Heart left ventricle (tissue), 16 donors: ENCODE data around the gene SH3BP2. TPM values are rescaled to one million over a fixed set of nuclear protein-coding genes. Genes with fewer than 3 reads are reported as not detected.

ENCODE experiments used
- ATAC-seq, 4 donors: fragments of 200-7000 bp; cut with Tn5 transposase; one replicate each; pipeline ENCODE4 v1.9.1; 2020 to 2022; ENCODE audit warnings: moderate library complexity in 4 of 4, mild to moderate bottlenecking in 3 of 4, moderate number of reproducible peaks in 1 of 4
- DNase-seq, 5 donors: peaks; one replicate each; pipeline ENCODE4 v3.0.0-alpha.2; 2020
- H3K27ac ChIP-seq, 12 donors: fragments of 200-600 bp; sonication (generic) in 4 of 12; one replicate each; pipeline versions ENCODE4 v1.5.0 to v1.8.0; 2016 to 2022; ENCODE audit warnings: mild to moderate bottlenecking in 2 of 12
- H3K27me3 ChIP-seq, 9 donors: fragments of 200-600 bp; sonication (generic) in 2 of 9; one replicate each; pipeline versions ENCODE4 v1.5.1 to v1.8.0; 2016 to 2022; ENCODE audit warnings: mild to moderate bottlenecking in 3 of 9
- H3K36me3 ChIP-seq, 9 donors: fragments of 200-600 bp; sonication (generic) in 2 of 9; one replicate each; pipeline versions ENCODE4 v1.5.0 to v1.8.0; 2018 to 2022; ENCODE audit warnings: mild to moderate bottlenecking in 2 of 9
- H3K4me1 ChIP-seq, 12 donors: fragments of 200-600 bp; sonication (generic) in 4 of 12; one replicate each; pipeline versions ENCODE4 v1.5.0 to v1.8.0; 2016 to 2022; ENCODE audit warnings: mild to moderate bottlenecking in 3 of 12
- H3K4me3 ChIP-seq, 12 donors: fragments of 200-600 bp; sonication (generic) in 4 of 12; one replicate each; pipeline versions ENCODE4 v1.5.0 to v1.8.0; 2017 to 2022; ENCODE audit warnings: mild to moderate bottlenecking in 9 of 12, moderate library complexity in 4 of 12
- H3K9me3 ChIP-seq, 12 donors: fragments of 200-600 bp; sonication (generic) in 4 of 12; one replicate each; pipeline versions ENCODE4 v1.5.0 to v1.8.0; 2016 to 2022; ENCODE audit warnings: mild to moderate bottlenecking in 1 of 12
- POLR2A ChIP-seq, 2 donors: fragments of 450-650 bp; IDR thresholded peaks; one replicate each; pipeline ENCODE4 v1.6.1; 2017; ENCODE audit warnings: antibody characterized with exemption in 2 of 2, mild to moderate bottlenecking in 2 of 2, moderate library complexity in 2 of 2
- WGBS, 4 donors: extraction: QIAGEN DNeasy Blood & Tissue Kit in 2 of 4; methylation state at CpG; one replicate each; pipeline versions ENCODE4 v1.1.5 to v1.1.7; 2013 to 2018; 5-methylcytosine and 5-hydroxymethylcytosine counted together
- intact Hi-C, 10 donors: fragments of 100-400 bp; cut with DNase I; formaldehyde crosslinking; loops; one replicate each; pipeline versions ENCODE4 v1.11.1 to v1.14.2; 2022
- polyA plus RNA-seq, 2 donors: library from polyadenylated mRNA; stranded (reverse); fragments of 200-250 nt; gene quantifications; one replicate each; pipeline ENCODE4 v1.2.3, GENCODE V29; 2013
- total RNA-seq, 9 donors: library from RNA; depleted of rRNA in 2 of 9; stranded (reverse); fragments of >200 nt in 2 of 9; fragmentation: NEBNext Ultra II Directional in 3 of 9; extraction: Animal tissue kit (Norgen Biotek cat#: 25700) in 3 of 9; gene quantifications; one replicate each; pipeline versions ENCODE4 v1.1.0 to v1.2.4, GENCODE V29; 2016 to 2023
- TF ChIP-seq, protein P1 (sequence below), 12 donors: fragments of 200-600 bp; sonication (generic) in 4 of 12; IDR thresholded peaks; one replicate each; pipeline versions ENCODE4 v1.5.0 to v1.8.0; 2018 to 2022; ENCODE audit warnings: antibody characterized with exemption in 12 of 12, mild to moderate bottlenecking in 5 of 12
- donor health status: ischemic (EF 13 %, LVEDD 7.1; RV severe dilation, severe dysfunction).
- donor health status: healthy with polysubstance abuse.
- donor health status: DM: no; HTN: yes; CAD: no.
- donor health status: DM: no; HTN: no; CAD: no.
- donor health status: ischemic (EF 25% LVEDD 6.9; RV normal size, moderate dysfunction).
- donor health status: ischemic (EF 25% LVEDD 5.7; RV mildly dilated, moderate dysfunction).
- donor health status: healthy.
- donor health status: DM: yes; HTN: yes; CAD: no.
- donor health status: ischemic (EF 35%, LVEDD 5.7; RV mildly dilated, moderate dysfunction).
- donor health status: nonischemic (EF 11% LVEDD 7.7; RV severe dilation, severe dysfunction).
- donor health status: DM: yes; HTN: yes; CAD: no.
- donor health status: PGD.
- donor health status: ischemic (EF 29% LVEDD 5.4; RV normal size, mild dysfunction).
- donor health status: nonischemic (EF 23%, LVEDD 6.1; RV moderate dilation, normal function).

The SH3BP2 gene
- total and polyA plus RNA-seq, 11 donors = 10.4 to 70.2 (median 23.5) TPM

DNA sequence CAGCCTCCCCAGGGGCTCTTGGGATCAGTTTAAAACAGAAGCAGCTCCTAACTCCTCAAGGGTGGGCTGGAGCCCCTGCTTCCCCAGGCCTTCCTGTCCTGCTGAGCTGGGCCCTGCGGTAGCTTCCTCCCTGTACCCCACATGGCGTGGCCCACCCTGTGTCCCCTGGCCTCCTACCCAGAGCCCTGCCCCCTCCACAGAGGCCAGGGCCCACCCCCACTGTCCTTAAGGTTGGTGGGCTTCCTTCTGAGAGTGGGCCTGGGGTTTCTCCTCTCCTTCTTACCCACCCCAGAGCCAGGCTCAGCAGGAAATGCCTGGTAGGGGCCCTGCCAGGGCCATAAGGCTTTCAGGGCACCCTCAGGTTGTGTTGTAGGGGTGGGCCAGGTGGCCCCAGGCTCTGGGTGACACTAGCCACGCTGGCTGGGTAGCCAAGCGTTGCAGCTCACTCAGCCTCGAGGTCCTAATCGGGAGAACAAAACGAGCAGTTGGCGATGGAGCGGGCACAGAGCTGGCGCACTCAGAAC lies 11.6 kb downstream of the SH3BP2 start:
- intact Hi-C loops = loop anchor here in 1 of 10 donors (5.0 kb wide), 1 partner anchor 38 kb away; the partner anchor contains the start of gene ADD1
- no peak overlapping the region for H3K4me3 ChIP-seq
- no peak for TF ChIP-seq POLR2A (IDR thresholded peaks at IDR 0.05)
- TF ChIP-seq, protein P1, sequence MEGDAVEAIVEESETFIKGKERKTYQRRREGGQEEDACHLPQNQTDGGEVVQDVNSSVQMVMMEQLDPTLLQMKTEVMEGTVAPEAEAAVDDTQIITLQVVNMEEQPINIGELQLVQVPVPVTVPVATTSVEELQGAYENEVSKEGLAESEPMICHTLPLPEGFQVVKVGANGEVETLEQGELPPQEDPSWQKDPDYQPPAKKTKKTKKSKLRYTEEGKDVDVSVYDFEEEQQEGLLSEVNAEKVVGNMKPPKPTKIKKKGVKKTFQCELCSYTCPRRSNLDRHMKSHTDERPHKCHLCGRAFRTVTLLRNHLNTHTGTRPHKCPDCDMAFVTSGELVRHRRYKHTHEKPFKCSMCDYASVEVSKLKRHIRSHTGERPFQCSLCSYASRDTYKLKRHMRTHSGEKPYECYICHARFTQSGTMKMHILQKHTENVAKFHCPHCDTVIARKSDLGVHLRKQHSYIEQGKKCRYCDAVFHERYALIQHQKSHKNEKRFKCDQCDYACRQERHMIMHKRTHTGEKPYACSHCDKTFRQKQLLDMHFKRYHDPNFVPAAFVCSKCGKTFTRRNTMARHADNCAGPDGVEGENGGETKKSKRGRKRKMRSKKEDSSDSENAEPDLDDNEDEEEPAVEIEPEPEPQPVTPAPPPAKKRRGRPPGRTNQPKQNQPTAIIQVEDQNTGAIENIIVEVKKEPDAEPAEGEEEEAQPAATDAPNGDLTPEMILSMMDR (IDR thresholded peaks at IDR 0.05) = no peak
- peak overlapping the region in 10 of 12 donors; percentile 31 to 86 (median 78) for H3K27ac ChIP-seq
- 87 to 96% (median 90%) methylated on average over 10 of the region's 10 CpGs for WGBS, 4 donors
- H3K36me3 ChIP-seq = peaks cover 0 to 12% (median 0%) of the 10 kb centered on the region in 9 donors
- no peaks in the 10 kb centered on the region for H3K27me3 ChIP-seq
- DNase-seq = peak in 3 of 5 donors; percentile 26 to 59 (median 26)
- no peak for ATAC-seq
- H3K9me3 ChIP-seq = no peaks in the 10 kb centered on the region
- peaks cover 42 to 93% (median 86%) of the 10 kb centered on the region in 12 donors for H3K4me1 ChIP-seq

DNA sequence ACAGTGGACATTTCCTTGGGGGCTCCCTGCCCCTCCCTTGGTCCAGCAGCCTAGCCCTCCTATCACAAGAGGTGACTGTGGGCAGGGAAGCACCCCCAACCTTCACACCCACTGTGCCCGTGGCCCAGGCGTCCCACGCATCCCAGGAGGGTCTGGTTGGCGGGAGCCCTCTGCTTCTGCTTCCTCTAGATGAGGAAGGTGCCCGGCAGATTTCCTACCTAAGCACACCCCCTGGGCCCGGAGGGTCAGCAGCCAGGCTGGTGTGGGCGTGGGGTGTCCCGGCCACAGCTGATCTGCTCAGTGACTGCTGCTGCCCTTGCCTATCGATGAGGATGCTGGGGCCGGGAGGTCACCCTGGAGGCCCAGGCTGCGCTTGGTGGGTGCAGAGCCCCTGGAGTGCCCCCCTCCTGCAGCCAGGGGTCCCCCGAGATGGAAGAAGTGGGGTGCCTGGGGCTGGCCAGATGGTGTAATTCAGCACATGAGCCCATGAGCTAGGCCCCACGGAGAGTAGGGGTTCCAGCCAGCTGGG lies 12.2 kb downstream of the SH3BP2 start:
- 77 to 87% (median 85%) methylated on average over 8 to 13 of the region's 13 CpGs for WGBS, 4 donors
- Histone ChIP-seq H3K36me3 (peaks cover 0 to 12% (median 0%) of the 10 kb centered on the region in 9 donors), H3K4me3 (no peak overlapping the region), H3K27ac (peak overlapping the region; percentile 10 to 86 (median 78)), H3K27me3 (no peaks in the 10 kb centered on the region), H3K9me3 (no peaks in the 10 kb centered on the region), H3K4me1 (peaks cover 41 to 93% (median 86%) of the 10 kb centered on the region in 12 donors)
- TF ChIP-seq, protein P1 (IDR thresholded peaks at IDR 0.05) = no peak
- TF ChIP-seq POLR2A (IDR thresholded peaks at IDR 0.05) = no peak
- DNase-seq (peak in 3 of 5 donors; percentile 25 to 42 (median 32)), ATAC-seq (no peak)
- intact Hi-C loops = loop anchor here in 2 of 10 donors (5.0 kb wide), 2 partner anchors 37 to 43 kb away; partner anchors contain the start of gene ADD1 (in 2 of the 2)

DNA sequence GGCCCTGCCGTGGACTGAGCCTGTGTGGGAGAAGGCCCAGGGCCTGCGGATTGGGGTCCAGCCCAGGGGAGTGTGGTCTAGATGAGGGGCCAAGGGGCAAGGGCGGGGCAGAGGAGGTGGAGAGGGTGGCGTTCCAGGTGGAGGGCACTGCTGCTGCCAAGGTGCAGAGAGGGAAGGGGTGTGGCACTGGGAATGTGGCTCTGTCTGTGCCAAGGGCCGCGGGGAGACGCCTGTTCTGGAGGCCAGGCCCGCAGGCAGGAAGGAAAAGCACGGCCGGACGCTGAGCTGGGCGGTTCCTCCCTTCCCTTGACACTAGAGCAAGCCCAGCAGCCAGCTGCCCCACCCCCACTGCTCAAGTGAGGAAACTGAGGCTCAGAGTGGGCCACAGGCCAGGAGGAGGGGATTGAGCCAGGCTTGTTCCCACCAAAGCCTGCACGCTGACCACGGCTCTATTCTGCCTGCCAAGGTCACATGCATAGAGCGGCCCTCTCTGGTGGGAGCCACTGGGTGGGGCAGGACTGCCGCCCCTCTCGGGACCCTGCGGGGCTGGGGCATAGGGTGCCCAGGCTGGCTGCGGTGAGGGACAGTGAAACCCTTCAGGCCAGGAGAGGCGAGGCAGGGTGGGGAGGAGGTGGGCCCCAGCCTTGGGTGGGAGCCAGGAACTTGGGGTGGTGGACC lies 13.0 kb downstream of the SH3BP2 start:
- Histone ChIP-seq H3K4me1 (peaks cover 40 to 93% (median 86%) of the 10 kb centered on the region in 12 donors), H3K36me3 (peaks cover 0 to 12% (median 0%) of the 10 kb centered on the region in 9 donors), H3K27ac (peak overlapping the region; percentile 59 to 86 (median 80)), H3K27me3 (no peaks in the 10 kb centered on the region), H3K9me3 (no peaks in the 10 kb centered on the region), H3K4me3 (peak overlapping the region in 3 of 12 donors; percentile 12 to 16 (median 16))
- intact Hi-C loops = loop anchor here in 2 of 10 donors (5.0 kb wide), 2 partner anchors 36 to 44 kb away; partner anchors contain the start of gene ADD1 (in 1 of the 2)
- 26 to 32% (median 31%) methylated on average over 20 of the region's 20 CpGs for WGBS, 4 donors
- DNase-seq (peak; percentile 76 to 87 (median 85)), ATAC-seq (peak; percentile 21 to 61 (median 39))
- TF ChIP-seq, protein P1 (IDR thresholded peaks at IDR 0.05) = no peak
- TF ChIP-seq POLR2A (IDR thresholded peaks at IDR 0.05) = no peak
